Glutamatergic neuron (in vitro differentiated cells): ENCODE measurements around the gene ORAI3. TPM values are rescaled to one million over a fixed set of nuclear protein-coding genes. Genes with fewer than 3 reads are reported as not detected.
"Not testable (repeated sequence)": the region's sequence is repeated elsewhere in the genome, so short reads cannot be mapped to it uniquely, and the experiment has no call there.

ENCODE experiments used
- DNase-seq: peaks from one replicate; pipeline ENCODE4 v3.0.0; 2022
- H3K27ac Mint-ChIP-seq: one replicate; pipeline ENCODE4 v1.8.0; 2020; ENCODE audit warnings: mild to moderate bottlenecking, mixed read lengths, inconsistent platforms; ENCODE audit not compliant: unreplicated experiment
- H3K27me3 Mint-ChIP-seq: one replicate; pipeline ENCODE4 v1.8.0; 2020; ENCODE audit warnings: mild to moderate bottlenecking, moderate library complexity, mixed read lengths, inconsistent platforms; ENCODE audit not compliant: unreplicated experiment
- H3K36me3 Mint-ChIP-seq: one replicate; pipeline ENCODE4 v1.8.0; 2020; ENCODE audit warnings: mild to moderate bottlenecking, mixed read lengths, inconsistent platforms; ENCODE audit not compliant: unreplicated experiment
- H3K4me1 Mint-ChIP-seq: one replicate; pipeline ENCODE4 v1.8.0; 2020; ENCODE audit warnings: mild to moderate bottlenecking, low read depth, mixed read lengths, inconsistent platforms; ENCODE audit not compliant: unreplicated experiment
- H3K4me3 Mint-ChIP-seq: one replicate; pipeline ENCODE4 v1.8.0; 2020; ENCODE audit warnings: mild to moderate bottlenecking, mixed read lengths, inconsistent platforms; ENCODE audit not compliant: unreplicated experiment
- H3K9me3 Mint-ChIP-seq: one replicate; pipeline ENCODE4 v1.8.0; 2020; ENCODE audit warnings: mild to moderate bottlenecking, moderate library complexity, mixed read lengths, inconsistent platforms; ENCODE audit not compliant: unreplicated experiment
- CTCF ChIP-seq: fragments of 200-600 bp; sonication (generic); IDR thresholded peaks from one replicate; pipeline ENCODE4 v1.5.0; 2021; ENCODE audit not compliant: partially characterized antibody, unreplicated experiment
- total RNA-seq: library from RNA; stranded (reverse); fragmentation: NEBNext Ultra II Directional; extraction: Animal tissue kit (Norgen Biotek cat#: 25700); gene quantifications from one replicate; pipeline ENCODE4 v1.2.1, GENCODE V29; 2021; ENCODE audit not compliant: unreplicated experiment

ORAI3 gene
- total RNA-seq, 1 donor from 2014 or later = 5.1 TPM

GRCh38 chr16:30931068-30931650 lies 17.7 kb upstream of the ORAI3 start:
- H3K27me3 Mint-ChIP-seq = peaks cover 10% of the 10 kb centered on the region
- DNase-seq = no peak
- H3K4me3 Mint-ChIP-seq = no peak overlapping the region
- H3K36me3 Mint-ChIP-seq = peaks cover 6% of the 10 kb centered on the region
- H3K9me3 Mint-ChIP-seq = peaks cover 7% of the 10 kb centered on the region
- TF ChIP-seq CTCF = no peak
- peaks cover 7% of the 10 kb centered on the region for H3K4me1 Mint-ChIP-seq
- H3K27ac Mint-ChIP-seq = no peak overlapping the region

- peak; percentile 49 for TF ChIP-seq CTCF
- H3K9me3 Mint-ChIP-seq = peaks cover 11% of the 10 kb centered on the region
- DNase-seq = peak; percentile 76
- H3K4me3 Mint-ChIP-seq = peak overlapping the region; percentile 22
- H3K4me1 Mint-ChIP-seq = no peaks in the 10 kb centered on the region
- H3K27me3 Mint-ChIP-seq = peaks cover 8% of the 10 kb centered on the region
- peak overlapping the region; percentile 36 for H3K27ac Mint-ChIP-seq
- H3K36me3 Mint-ChIP-seq = peaks cover 11% of the 10 kb centered on the region
Measured at GRCh38 chr16:30934827-30935557, 13.9 kb upstream of the ORAI3 start.

GRCh38 chr16:30937692-30938091 lies 11.2 kb upstream of the ORAI3 start:
- no peak overlapping the region for H3K4me3 Mint-ChIP-seq

GRCh38 chr16:30939571-30939970 lies 9.3 kb upstream of the ORAI3 start:
- not testable (repeated sequence) for DNase-seq, H3K4me3 Mint-ChIP-seq, H3K27ac Mint-ChIP-seq, H3K4me1 Mint-ChIP-seq, H3K27me3 Mint-ChIP-seq
- Mint-ChIP-seq H3K9me3 (peaks cover 14% of the 10 kb centered on the region), H3K36me3 (peaks cover 15% of the 10 kb centered on the region)

More at GRCh38 chr16:30937692-30938091, 11.2 kb upstream of the ORAI3 start:
- no peak overlapping the region for H3K27ac Mint-ChIP-seq
- DNase-seq = no peak
- TF ChIP-seq CTCF = no peak
- peaks cover 11% of the 10 kb centered on the region for H3K36me3 Mint-ChIP-seq
- no peaks in the 10 kb centered on the region for H3K4me1 Mint-ChIP-seq
- H3K27me3 Mint-ChIP-seq = peaks cover 8% of the 10 kb centered on the region
- peaks cover 14% of the 10 kb centered on the region for H3K9me3 Mint-ChIP-seq

GRCh38 chr16:30941600-30942425 lies 7.1 kb upstream of the ORAI3 start:
- Mint-ChIP-seq H3K27ac (peak overlapping the region; percentile 62), H3K4me3 (no peak overlapping the region), H3K27me3 (peaks cover 4% of the 10 kb centered on the region), H3K9me3 (peaks cover 16% of the 10 kb centered on the region), H3K36me3 (peaks cover 10% of the 10 kb centered on the region), H3K4me1 (no peaks in the 10 kb centered on the region)
- DNase-seq = peak; percentile 82
- peak; percentile 81 for TF ChIP-seq CTCF
